DMS53 (cell line): ENCODE data around the gene FAM110A.
A peak's percentile ranks its signal among the peaks of the same experiment; 100 is the strongest.
"Not testable (repeated sequence)": the region's sequence is repeated elsewhere in the genome, so short reads cannot be mapped to it uniquely, and the experiment has no call there.

Source experiments
- DNase-seq: peaks from one replicate; lab custom pipeline; 2025; lab: John Stamatoyannopoulos, UW

The FAM110A gene

GRCh38 chr20:844473-845225 is 11.1 kb downstream of the FAM110A start:
- peak; percentile 98 for DNase-seq

- DNase-seq, result peak; percentile 13
Measured at GRCh38 chr20:845226-845868, 11.8 kb downstream of the FAM110A start.

DNA sequence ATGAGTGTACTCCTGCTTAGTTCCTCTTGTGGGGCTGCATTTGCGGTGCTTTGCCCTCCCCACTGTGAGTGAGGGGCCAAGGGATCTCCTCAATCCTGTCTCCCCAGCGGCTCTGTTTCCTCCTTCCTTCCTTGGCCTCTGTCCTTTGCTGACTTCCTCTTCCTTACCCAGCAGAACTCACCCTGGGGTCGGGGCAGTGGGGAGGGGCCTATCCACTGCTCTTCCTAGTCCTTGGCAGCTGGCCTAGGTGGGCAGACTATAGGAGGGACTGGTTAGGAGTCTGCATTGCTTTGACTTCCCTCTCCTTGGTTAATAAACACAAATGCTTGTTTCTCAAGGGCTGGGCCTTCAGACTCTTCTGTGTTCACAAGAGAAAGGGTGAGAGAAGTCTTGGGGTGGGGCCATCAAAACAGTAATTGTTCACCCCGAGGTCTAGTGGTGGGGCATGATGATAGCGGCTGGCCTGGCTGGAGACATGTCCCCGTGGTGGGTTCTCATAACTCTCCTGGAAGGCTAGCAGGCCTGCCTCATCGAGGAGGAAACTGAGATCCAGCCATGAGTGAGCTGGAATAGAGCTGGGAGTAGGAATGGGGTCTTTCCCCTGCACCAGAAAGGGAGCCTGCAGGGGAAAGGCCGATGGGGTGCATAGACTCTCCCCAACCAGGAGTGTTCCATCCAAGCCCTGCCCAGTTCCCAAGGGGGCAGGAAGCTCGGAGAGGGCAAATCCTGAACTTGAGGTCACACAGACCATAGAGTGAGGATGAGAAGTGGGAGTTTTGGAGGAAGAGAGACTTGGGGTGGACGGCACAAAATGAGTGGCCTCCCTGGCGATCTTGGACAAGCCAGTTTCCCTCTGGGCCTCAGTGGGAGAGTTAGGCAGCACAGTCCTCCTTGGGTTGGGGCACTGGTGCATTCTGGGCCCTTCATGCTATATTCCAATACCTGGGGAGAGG is 12.7 kb downstream of the FAM110A start:
- no peak for DNase-seq

DNA sequence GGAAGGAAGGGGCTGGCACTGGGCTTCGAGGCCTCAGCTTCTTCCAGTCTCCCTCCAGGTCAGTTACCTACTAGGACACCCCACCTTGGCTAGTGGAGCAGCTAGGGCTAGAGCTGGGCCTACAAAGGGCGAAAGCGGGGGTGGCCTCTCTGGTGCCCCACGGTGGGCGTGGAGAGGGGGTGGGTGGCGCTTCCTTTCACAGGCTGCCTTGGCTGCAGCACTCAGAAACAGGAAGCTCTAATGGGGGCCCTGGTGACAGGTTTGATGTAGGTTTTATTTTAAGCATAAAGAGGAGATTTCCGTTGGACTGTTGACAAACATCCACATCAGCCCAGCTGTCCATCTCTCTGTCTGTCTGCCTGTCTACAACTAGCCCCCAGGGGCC is 13.4 kb downstream of the FAM110A start:
- no peak for DNase-seq

DNA sequence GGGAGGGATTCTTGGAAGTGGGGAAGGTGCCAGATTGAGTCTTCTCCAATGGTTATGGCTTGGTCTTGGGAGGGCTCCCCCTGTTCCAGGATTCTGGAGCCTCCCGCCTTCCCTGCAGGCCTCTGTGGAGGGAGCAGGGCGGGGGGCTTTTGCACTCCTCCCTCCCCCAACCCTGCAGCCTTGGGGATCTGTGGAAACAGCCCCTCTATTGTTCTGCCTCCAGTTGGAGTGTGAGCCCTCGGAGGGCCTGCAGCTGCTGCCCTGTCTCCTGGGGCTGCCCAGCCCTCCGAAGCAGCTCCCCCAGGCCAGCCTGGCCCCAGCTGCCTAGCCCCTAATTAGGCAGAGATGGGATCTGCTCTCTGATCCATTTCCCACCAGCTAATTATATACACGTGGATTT is 14.7 kb downstream of the FAM110A start:
- no peak for DNase-seq

DNA sequence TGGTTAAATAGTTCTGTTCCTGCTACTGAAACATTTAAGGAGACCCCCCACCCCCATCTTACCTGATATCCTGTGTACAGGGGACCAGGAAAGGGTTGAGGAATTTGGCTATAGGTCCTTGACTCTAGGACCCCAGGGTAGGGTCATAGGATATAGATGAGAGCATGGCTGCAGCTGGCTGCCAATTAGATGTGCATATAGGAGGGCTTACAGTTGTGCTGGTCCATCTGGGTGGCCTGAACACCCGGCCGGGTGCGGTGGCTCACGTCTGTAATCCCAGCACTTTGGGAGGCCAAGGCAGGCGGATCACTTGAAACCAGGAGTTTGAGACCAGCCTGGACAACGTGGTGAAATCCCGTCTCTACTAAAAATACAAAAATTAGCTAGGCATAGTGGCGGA is 15.2 kb downstream of the FAM110A start:
- not testable (repeated sequence) for DNase-seq

- no peak for DNase-seq
Measured at GRCh38 chr20:853406-853996, 20.0 kb downstream of the FAM110A start.

GRCh38 chr20:854601-855000 is 21.1 kb downstream of the FAM110A start:
- DNase-seq, result no peak

DNA sequence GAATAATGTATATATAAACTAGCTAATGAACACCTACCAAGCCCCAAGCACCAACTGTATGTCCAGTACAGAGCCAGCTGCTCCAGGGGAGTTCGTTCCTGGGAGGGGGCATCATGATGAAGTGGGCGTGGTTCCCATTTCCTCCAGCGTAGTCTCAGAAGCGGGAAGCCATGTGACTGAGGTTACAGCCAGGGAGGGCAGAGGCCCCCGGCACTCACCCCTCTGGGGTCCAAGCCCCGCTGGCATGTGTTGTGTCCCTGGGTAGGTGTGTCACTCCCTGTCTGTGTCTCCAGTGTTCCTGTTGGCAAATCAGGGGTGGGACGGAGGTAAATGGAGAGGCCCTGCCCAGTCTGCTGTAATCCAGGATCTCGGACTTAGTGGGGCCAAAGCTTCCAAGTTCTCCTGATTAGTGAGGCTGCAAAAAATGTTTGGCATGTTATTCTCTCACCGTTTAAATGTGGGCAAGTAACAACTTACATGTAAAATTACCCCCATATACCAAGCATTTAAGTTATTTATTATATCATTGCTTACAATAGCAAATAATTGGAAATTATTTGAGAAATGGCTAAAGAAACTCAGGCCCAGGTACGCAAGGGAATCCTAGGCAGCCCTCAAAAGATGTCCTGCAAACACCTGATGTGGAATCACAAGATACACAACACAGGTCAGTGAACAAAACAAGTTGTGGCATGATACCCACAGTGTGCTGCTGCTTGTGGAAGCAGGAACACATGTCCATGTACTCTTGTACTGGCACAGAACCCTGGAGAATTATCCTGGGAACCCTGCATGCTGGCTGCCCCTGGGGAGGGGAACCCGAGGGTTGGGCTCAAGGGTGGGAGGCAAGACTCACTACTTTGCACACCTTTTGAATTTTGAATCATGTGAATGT is 22.2 kb downstream of the FAM110A start:
- no peak for DNase-seq

DNA sequence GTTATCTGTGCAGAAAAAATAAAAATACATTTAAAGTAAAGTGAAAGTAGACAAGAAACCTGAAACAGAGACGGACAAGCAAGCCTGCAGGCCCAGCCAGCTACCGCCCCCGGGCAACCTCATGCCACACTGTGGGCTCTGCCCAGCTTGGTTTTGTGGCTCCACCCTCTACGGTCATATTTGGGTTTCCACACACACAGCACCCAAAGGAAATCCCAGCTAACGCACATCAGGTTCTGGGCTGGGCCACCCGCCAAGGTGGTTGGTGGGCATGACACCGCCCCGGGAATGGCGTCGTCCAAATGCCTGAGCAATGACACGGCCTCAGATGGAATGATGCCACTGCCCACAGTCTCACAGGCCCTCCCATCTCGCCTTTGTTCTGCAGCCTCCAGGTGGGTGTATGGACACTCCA is 22.9 kb downstream of the FAM110A start:
- no peak for DNase-seq

GRCh38 chr20:858011-858410 is 24.5 kb downstream of the FAM110A start:
- no peak for DNase-seq

DNA sequence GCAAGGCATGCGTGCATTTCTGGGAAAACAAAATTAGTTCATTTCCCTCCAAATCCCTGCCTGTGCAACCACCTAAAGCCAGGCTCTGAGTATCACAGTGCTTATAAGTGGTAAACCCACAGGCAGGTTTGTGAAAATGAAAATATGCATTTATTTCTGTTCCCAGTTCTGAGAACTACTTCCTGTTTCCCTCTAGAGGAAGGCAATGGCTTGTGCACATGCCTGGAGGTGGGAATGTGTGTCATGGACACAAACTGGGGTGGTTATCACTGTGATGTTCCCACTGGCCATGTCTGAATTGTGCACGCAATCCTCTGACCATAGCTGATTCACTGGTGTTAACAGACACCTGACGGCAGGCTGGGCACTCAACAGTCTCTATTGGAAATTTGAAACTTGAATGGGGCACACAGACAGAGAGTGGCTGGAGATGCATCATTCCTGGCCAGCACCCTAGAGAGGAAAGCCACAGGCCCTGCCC is 26.3 kb downstream of the FAM110A start:
- no peak for DNase-seq

DNA sequence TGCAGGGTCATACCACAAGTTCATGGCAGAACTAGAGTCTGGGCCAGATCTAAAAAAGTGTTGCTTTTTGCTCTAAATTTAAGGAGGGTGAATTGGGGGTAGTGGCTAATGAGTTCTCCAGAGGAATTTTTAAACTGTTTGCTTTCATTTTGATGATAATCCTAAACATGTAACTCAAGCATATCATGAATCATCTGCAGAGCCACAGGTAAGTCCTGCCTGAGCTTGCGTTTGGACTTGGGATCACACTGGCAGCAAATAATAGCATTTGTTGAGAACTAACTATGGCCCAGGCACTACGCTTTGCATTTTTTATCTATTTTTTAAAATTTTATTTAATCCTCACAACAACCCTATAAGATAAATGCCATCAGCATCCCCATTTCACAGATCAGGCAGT is 27.4 kb downstream of the FAM110A start:
- no peak for DNase-seq

DNA sequence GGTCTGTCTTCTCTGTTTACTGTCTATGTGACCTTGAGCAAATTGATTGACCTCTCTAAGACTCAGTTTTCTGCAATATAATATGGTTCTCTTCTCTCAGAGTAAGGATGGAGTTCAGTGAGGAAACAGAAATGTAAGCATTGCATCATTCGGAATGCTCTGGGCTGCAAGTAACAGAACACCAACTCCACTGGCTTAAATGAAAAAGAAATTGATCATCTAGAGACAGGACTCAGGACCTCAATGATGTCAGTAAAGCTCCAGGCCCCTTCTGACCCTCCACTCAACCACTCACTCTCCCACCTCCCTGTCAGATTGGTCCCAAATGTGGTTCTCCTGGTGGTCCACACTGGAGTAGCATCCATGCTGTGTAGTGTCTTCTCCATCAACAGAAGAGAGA is 31.9 kb downstream of the FAM110A start:
- DNase-seq, result no peak

DNA sequence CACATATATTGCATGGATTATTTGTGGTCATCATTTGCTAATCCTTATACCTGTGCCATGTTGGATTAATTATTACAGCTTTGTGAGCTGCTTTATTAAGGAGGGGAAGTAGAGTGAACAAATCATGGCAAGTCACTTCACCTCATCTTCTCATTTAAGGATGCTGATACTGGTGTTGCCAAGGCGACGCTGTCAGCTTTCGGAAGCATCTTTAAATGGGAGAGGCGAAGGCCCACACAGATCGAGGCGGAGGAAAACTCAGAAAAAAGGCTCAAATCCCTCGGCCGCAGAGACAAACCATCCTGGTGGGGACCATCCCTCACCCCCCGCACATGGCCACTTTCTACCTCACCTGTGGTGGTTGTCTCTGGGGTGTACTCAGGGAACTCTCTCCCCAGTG is 34.8 kb downstream of the FAM110A start:
- no peak for DNase-seq

- DNase-seq, result no peak
Measured at GRCh38 chr20:869606-870005, 36.1 kb downstream of the FAM110A start.

GRCh38 chr20:870758-871157 is 37.2 kb downstream of the FAM110A start:
- DNase-seq, result no peak

- DNase-seq, result no peak
Measured at GRCh38 chr20:871436-871835, 37.9 kb downstream of the FAM110A start.

DNA sequence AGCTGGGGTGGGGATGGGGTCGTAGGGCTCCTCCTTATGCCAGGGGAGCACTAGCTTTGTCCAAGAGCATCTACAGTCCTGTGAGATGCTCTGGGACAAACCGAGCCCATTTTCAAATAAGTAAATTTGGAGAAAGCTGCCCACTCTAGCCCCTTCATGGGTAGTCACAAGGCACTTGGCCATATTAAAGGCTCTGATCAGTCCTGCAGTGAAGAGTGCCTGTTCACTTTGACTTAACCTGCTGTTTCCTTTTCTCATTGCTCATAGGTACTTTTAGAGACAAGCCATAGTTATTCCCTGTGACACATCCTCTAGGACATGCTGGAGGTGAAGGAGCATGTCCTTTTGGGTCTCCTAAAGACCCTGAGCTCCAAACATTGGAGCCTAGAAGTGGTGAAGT is 38.4 kb downstream of the FAM110A start:
- no peak for DNase-seq

DNA sequence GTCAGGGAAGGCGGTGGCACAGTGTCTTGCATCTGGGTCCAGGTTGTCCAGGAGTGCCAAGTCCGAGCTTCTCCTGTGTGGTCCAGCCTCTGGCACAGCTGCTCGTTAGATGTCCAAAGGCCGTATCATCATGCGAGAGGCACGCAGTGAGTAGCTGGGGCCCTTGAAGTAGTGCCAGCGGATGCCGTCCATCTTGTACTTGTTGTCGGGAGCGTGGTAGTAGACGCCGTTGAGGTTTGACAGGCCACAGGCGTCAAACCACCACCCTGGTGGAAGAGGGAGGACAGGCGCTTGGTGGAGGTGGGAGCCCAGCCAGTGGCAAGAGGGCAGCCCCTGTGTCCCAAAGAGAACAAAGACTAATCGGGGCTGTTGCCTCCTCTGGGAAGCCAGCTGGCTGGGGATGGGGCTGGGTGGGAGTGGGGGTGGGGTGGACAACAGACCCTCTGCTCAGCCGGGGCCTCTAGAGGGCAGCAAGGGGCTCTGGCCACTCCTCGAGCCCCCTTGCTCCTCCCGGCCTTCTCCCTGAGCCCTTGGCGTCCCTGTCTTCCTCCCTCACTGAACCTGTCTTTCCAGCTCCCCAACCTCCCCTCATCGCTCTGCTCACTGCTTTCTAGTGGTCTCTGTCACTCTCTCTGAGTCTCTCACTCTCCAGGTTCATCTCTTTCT is 39.5 kb downstream of the FAM110A start:
- no peak for DNase-seq
